HG03521 (cell line): ENCODE measurements around the gene SEC31B.

Experiments used
- ATAC-seq: cut with Tn5 transposase; IDR thresholded peaks from one replicate; pipeline ENCODE4 v1.9.1; 2021; ENCODE audit warnings: mild to moderate bottlenecking, moderate library complexity; ENCODE audit not compliant: unreplicated experiment

Gene SEC31B

GRCh38 chr10:100528921-100529474 is 9.3 kb upstream of the SEC31B start:
- no peak for ATAC-seq

DNA sequence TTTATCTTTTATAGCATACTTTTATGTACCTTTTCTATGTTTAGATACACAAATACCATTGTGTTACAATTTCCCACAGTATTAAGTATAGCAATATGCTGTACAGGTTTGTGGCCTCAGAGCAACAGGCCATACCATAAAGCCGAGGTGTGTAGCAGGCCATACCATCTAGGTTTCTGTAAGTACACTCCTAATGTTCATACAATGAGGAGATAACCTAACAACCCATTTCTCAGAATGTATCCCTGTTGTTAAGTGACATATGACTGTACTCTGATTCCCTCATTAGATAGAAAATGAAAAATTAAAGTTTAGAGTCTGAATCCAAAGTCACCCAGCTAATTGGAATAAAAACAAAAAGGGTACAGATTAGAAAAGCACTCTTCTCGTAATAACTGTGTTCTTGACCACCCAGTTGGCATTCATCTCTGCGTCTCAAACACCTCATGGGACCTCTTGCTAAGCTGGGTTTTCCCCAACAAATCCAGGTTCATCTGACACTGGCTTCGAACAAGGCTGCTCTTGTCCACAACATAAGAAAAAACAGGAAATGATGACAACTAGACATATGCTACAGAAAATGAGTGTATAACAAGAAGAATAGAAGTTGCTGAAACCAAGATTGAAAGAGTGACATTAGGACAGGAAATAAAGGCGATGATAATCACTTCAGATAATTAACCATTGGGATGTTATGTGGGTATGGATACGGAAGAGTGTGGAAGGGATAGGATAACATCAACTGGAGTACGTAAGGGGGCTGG is 8.6 kb upstream of the SEC31B start:
- ATAC-seq: no peak

- no peak for ATAC-seq
These were observed 5.0 kb upstream of the SEC31B start for GRCh38 chr10:100524638-100525037.

DNA sequence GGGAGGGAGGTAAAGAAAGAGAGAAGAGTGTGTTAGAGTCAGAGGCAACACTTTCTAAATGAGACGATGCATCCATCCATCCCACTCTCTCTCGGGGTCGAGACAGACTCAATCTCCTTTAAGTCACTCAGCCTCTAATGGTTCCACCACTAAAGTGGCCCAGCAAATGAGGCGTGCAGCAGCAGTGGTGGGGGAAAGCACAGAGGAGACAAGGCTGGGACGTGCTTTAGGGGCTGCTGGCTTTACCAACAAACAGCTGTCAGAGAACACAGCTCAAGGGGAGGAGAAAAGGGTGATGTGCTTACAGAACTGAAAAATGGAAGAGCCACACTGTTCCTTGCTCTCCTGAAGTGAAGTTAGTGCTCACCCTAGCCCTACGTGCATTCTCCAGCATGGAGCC is 4.5 kb upstream of the SEC31B start:
- ATAC-seq: no peak

DNA sequence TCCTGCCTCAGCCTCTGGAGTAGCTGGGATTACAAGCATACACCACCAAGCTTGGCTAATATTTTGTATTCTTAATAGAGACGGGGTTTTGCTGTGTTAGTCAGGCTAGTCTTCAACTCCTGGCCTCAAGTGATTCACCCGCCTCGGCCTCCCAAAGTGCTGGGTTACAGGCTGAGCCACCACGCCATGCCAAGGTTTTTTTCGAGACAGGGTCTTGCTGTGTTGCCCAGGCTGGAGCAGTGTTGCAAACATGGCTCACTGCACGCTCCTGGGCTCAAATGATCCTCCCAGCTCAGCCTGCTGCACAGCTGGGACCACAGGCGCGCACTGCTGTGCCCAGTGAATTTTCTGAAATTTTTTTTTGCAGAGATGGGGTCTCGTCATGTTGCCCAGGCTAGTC is 3.3 kb upstream of the SEC31B start:
- ATAC-seq: no peak

DNA sequence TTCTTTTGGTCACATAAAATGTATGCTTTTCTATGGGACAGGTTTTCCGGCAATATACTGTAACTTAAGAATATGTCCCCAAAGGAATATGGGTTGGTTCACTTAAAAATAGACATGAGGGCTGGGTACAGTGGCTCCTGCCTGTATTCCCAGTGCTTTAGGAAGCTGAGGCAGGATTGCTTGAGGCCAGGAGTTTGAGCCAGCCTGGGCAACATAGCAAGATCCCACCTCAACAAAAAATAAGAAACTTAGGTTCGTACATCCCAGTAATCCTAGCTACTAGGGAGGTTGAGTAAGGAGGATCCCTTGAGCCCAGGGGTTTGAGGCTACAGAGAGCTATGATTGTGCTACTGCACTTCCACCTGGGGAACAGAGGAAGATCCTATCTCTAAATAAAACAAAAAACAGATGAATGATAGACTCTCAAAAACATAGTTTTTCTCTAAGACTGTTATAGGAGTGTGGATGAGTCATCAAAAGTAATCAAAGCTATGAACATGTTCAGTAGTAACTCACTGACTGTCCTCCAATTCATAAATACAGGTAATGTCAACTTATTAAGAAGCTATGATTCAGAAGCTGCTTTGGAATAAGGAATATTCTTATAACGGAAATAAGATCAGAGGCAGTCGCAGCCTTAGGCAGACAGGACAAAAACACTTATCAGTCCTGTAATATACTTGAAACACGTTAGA is 2.6 kb upstream of the SEC31B start:
- no peak for ATAC-seq

GRCh38 chr10:100520811-100521210 is 1.1 kb upstream of the SEC31B start:
- ATAC-seq: no peak

GRCh38 chr10:100518761-100519241 is 860 bp downstream of the SEC31B start:
- no peak for ATAC-seq

GRCh38 chr10:100516847-100517246 is 2.8 kb downstream of the SEC31B start:
- no peak for ATAC-seq

GRCh38 chr10:100515612-100516011 is 4.0 kb downstream of the SEC31B start:
- ATAC-seq: no peak

- no peak for ATAC-seq
These were observed 8.9 kb downstream of the SEC31B start for GRCh38 chr10:100510533-100511308.

GRCh38 chr10:100509241-100509840 is 10.3 kb downstream of the SEC31B start:
- no peak for ATAC-seq

DNA sequence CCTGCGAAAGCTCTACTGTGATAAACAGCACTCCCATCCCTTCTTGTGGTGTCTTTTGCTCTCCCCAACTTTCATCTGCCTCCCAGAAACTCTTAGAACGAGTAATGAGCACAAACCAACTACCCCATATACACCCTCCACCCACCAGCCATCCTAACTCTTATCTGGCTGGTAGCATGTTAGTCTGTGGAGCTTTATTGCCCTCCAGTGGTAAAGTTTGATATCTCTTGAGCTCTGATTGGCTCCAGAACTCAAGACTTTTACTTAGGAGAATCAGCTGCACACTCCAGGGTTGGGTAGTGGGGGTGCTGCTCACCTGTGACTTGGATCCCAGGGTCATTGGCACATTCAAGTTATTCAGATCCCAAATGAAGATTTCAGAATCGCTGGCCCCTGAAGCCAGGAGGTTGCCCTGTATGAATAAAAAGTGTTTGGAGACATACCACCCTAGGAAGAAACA is 10.9 kb downstream of the SEC31B start:
- no peak for ATAC-seq

DNA sequence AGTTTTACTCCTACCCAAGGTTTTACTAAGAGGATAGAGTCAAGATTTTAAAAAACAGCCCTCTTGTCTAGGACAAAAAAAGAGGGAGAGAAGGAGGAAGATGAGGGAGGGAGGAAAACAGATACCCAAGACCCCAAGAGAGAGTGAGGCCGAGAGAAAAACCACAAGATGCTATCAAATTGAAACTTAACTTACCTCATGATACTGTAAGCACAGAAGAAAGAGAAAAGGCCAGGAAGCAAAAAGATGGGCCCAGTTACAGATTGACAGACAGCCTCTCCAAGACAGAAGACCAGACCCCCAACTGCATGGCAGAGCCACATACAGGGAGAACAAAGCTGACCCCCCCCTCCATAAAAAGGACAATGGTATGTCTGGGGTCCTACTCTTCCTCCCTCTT is 11.4 kb downstream of the SEC31B start:
- no peak for ATAC-seq

DNA sequence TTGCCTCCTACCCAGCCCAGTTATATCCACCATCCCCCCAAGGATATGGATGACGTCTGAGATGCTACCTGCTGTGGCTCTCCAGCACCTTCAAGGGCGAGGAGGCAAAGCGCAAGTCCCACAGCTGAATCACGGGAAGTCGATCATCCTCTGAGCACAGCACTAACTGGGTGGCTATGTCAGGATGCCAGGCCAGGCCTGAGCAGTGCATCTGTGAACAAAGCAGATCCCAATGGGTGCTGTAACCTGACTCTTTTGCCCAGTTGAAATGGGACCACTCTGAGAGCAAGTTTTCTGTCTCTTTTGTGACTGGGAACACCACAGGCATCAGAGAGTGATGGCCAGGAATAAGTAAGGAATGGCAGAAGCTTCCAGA is 12.3 kb downstream of the SEC31B start:
- no peak for ATAC-seq

GRCh38 chr10:100506596-100507356 is 12.9 kb downstream of the SEC31B start:
- no peak for ATAC-seq

GRCh38 chr10:100505164-100505563 is 14.5 kb downstream of the SEC31B start:
- ATAC-seq: no peak

DNA sequence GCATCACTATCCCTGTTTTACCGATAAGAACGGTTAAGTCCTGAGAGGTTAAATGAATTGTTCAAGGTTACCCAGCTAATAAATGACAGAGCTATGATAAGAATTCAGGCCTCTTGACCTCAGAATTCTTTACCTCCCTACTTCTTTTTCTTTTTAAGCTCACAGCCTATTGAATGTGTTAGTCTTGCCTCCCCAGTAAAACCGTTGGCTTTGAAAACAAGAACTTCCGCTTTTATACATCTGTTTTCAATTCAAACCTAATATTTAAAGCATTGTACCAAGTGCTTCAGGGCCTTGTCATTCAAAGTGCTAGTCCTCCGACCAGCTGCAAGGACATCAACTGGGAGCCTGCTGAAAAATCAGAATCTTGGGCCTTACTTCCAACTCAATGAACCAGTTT is 15.6 kb downstream of the SEC31B start:
- no peak for ATAC-seq

DNA sequence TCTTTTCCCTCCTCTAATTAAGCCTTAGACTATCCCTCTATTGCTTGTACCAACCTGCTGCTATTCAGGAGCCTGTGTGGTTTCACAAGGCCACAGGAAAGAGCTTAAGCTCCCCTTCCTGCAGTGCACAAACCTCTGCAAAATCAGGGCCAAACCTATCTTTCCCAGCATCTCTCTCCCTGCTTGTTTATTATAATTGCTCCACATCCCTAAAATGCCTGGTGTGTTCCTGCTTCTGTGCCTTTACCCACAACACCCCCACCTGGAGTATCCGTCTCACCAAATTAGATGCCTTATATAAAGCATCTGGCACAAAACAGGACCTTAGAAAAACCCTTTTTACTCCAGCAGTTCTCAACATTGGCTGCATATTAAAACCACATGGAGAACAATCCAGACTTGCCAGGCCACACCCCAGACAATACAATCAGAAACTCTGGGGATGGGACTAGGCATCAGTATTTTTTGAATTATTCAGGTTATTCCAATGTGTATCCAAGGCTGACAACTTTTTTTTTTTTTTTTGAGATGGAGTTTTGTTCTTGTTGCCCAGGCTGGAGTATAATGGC is 16.7 kb downstream of the SEC31B start:
- ATAC-seq: no peak

- no peak for ATAC-seq
These were observed 18.2 kb downstream of the SEC31B start for GRCh38 chr10:100501423-100501822.
